ENCODE measurements around the gene SMCHD1.

GRCh38 chr18:2846636-2847316 lies 191.2 kb downstream of the SMCHD1 start, which contains the start of gene EMILIN2:
- TF ChIP-seq ZNF121 (CRISPR knock-in tag; IDR thresholded peaks at IDR 0.05) (no peak), RELA (CRISPR knock-in tag; IDR thresholded peaks at IDR 0.05; ENCODE audit: borderline replicate concordance) (no peak), MYBL2 (CRISPR knock-in tag; IDR thresholded peaks at IDR 0.05) (no peak), ATF2 (CRISPR knock-in tag; IDR thresholded peaks at IDR 0.05; ENCODE audit: borderline replicate concordance, low read depth) (no peak), ZNF416 (CRISPR knock-in tag; IDR thresholded peaks at IDR 0.05) (no peak), HMGXB4 (CRISPR knock-in tag; IDR thresholded peaks at IDR 0.05) (peak; percentile 29; the same call in 1 of the 2 replicates), ZNF138 (CRISPR knock-in tag; conservative IDR thresholded peaks at IDR 0.05) (no peak), CTCF (IDR thresholded peaks at IDR 0.05) (no peak), ZNF263 (CRISPR knock-in tag; IDR thresholded peaks at IDR 0.05; ENCODE audit: low read depth) (no peak), NFYB (CRISPR knock-in tag; conservative IDR thresholded peaks at IDR 0.05; ENCODE audit: low read depth) (no peak), NR2C2 (CRISPR knock-in tag; IDR thresholded peaks at IDR 0.05) (no peak)
- TF ChIP-seq, protein P1, sequence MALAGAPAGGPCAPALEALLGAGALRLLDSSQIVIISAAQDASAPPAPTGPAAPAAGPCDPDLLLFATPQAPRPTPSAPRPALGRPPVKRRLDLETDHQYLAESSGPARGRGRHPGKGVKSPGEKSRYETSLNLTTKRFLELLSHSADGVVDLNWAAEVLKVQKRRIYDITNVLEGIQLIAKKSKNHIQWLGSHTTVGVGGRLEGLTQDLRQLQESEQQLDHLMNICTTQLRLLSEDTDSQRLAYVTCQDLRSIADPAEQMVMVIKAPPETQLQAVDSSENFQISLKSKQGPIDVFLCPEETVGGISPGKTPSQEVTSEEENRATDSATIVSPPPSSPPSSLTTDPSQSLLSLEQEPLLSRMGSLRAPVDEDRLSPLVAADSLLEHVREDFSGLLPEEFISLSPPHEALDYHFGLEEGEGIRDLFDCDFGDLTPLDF (CRISPR knock-in tag; IDR thresholded peaks at IDR 0.05): no peak
- TF ChIP-seq, protein P2, sequence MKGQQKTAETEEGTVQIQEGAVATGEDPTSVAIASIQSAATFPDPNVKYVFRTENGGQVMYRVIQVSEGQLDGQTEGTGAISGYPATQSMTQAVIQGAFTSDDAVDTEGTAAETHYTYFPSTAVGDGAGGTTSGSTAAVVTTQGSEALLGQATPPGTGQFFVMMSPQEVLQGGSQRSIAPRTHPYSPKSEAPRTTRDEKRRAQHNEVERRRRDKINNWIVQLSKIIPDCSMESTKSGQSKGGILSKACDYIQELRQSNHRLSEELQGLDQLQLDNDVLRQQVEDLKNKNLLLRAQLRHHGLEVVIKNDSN (CRISPR knock-in tag; IDR thresholded peaks at IDR 0.05): no peak
